LoVo (cell line): ENCODE measurements around the gene ZNF774.
"Not testable (repeated sequence)": the region's sequence is repeated elsewhere in the genome, so short reads cannot be mapped to it uniquely, and the experiment has no call there.

Experiments
- DNase-seq: peaks from one replicate; pipeline ENCODE4 v3.0.0-alpha.2; 2016; ENCODE audit warnings: low spot score

The ZNF774 gene

GRCh38 chr15:90388462-90389380 is 36.6 kb downstream of the ZNF774 start:
- peak; percentile 60 for DNase-seq

GRCh38 chr15:90389513-90389912 is 37.4 kb downstream of the ZNF774 start:
- DNase-seq, result no peak

GRCh38 chr15:90393040-90393439 is 41.0 kb downstream of the ZNF774 start:
- no peak for DNase-seq

- peak; percentile 38 for DNase-seq
Observed at GRCh38 chr15:90394074-90394473, 42.0 kb downstream of the ZNF774 start.

- no peak for DNase-seq
Observed at GRCh38 chr15:90394748-90395442, 42.8 kb downstream of the ZNF774 start.

GRCh38 chr15:90396321-90396720 is 44.2 kb downstream of the ZNF774 start:
- no peak for DNase-seq

- peak; percentile 24 for DNase-seq
Observed at GRCh38 chr15:90400005-90400758, 48.1 kb downstream of the ZNF774 start.

- peak; percentile 97 for DNase-seq
Observed at GRCh38 chr15:90400759-90401314, 48.8 kb downstream of the ZNF774 start.

GRCh38 chr15:90401495-90401894 is 49.4 kb downstream of the ZNF774 start:
- no peak for DNase-seq

GRCh38 chr15:90402223-90402622 is 50.1 kb downstream of the ZNF774 start:
- DNase-seq, result peak; percentile 79

GRCh38 chr15:90402767-90403166 is 50.7 kb downstream of the ZNF774 start:
- DNase-seq, result no peak

GRCh38 chr15:90405055-90405607 is 53.0 kb downstream of the ZNF774 start:
- no peak for DNase-seq

GRCh38 chr15:90407336-90407735 is 55.3 kb downstream of the ZNF774 start:
- no peak for DNase-seq

- no peak for DNase-seq
Observed at GRCh38 chr15:90407871-90408317, 55.8 kb downstream of the ZNF774 start.

- DNase-seq, result no peak
Observed at GRCh38 chr15:90408657-90409056, 56.6 kb downstream of the ZNF774 start.

GRCh38 chr15:90409587-90409986 is 57.5 kb downstream of the ZNF774 start:
- not testable (repeated sequence) for DNase-seq

- DNase-seq, result not testable (repeated sequence)
Observed at GRCh38 chr15:90410316-90410715, 58.2 kb downstream of the ZNF774 start.

- DNase-seq, result no peak
Observed at GRCh38 chr15:90411176-90411575, 59.1 kb downstream of the ZNF774 start.
